Astrocyte (in vitro differentiated cells and primary cell): ENCODE measurements around the gene C2orf92.

ENCODE experiments used
- CTCF ChIP-seq: IDR thresholded peaks from 2 replicates; pipeline ENCODE4 v1.5.1; 2011; ENCODE audit warnings: low read depth, mild to moderate bottlenecking, inconsistent platforms, low read length, moderate library complexity; ENCODE audit not compliant: insufficient read depth
- EZH2 ChIP-seq: IDR thresholded peaks from 2 replicates; pipeline ENCODE4 v1.6.1; 2012; ENCODE audit warnings: mild to moderate bottlenecking, low read length, inconsistent platforms; ENCODE audit not compliant: insufficient read depth

GRCh38 chr2:97708048-97708380 is 38.5 kb downstream of the C2orf92 start:
- no peak for TF ChIP-seq CTCF
- no peak for TF ChIP-seq EZH2
